ENCODE results near the gene PRDM16. TPM values are rescaled to one million over a fixed set of nuclear protein-coding genes. Genes with fewer than 3 reads are reported as not detected.

The PRDM16 gene
- total RNA-seq, 4 donors from 2014 or later = 0.19 to 1.6 (median 0.36) TPM

GRCh38 chr1:3378411-3379208 is 309.6 kb downstream of the PRDM16 start:
- Histone ChIP-seq H3K4me1 (no peaks in the 10 kb centered on the region), H3K4me3 (no peak overlapping the region), H3K27ac (no peak overlapping the region), H3K36me3 (no peaks in the 10 kb centered on the region), H3K27me3 (peaks cover 44% of the 10 kb centered on the region), H3K9me3 (no peaks in the 10 kb centered on the region)
- DNase-seq (ENCODE audit: low spot score in 2 of 2) = no peak
- TF ChIP-seq POLR2AphosphoS5 (IDR thresholded peaks at IDR 0.05) = no peak
- no peak for TF ChIP-seq EP300 (IDR thresholded peaks at IDR 0.05)
- TF ChIP-seq CTCF (IDR thresholded peaks at IDR 0.05) = no peak
- 78% methylated on average over 5 of the region's 17 CpGs for WGBS

- no peak for TF ChIP-seq EP300 (IDR thresholded peaks at IDR 0.05)
- no peak for TF ChIP-seq CTCF (IDR thresholded peaks at IDR 0.05)
- no peak for TF ChIP-seq POLR2A (IDR thresholded peaks at IDR 0.05)
- TF ChIP-seq POLR2AphosphoS5 (IDR thresholded peaks at IDR 0.05) = no peak
- Histone ChIP-seq H3K4me1 (no peaks in the 10 kb centered on the region), H3K9me3 (no peaks in the 10 kb centered on the region), H3K4me3 (no peak overlapping the region), H3K36me3 (no peaks in the 10 kb centered on the region), H3K27ac (no peak overlapping the region), H3K27me3 (peaks cover 38% of the 10 kb centered on the region)
- no peak for DNase-seq (ENCODE audit: low spot score in 2 of 2)
- 67% methylated on average over 5 of the region's 6 CpGs for WGBS
Observed at GRCh38 chr1:3379934-3380333, 310.9 kb downstream of the PRDM16 start.

- no peaks in the 10 kb centered on the region for H3K4me1 ChIP-seq
- H3K36me3 ChIP-seq = no peaks in the 10 kb centered on the region
- no peak for DNase-seq (ENCODE audit: low spot score in 2 of 2)
- no peaks in the 10 kb centered on the region for H3K9me3 ChIP-seq
- H3K27ac ChIP-seq = no peak overlapping the region
- no peak overlapping the region for H3K4me3 ChIP-seq
- TF ChIP-seq CTCF (IDR thresholded peaks at IDR 0.05) (no peak), POLR2A (IDR thresholded peaks at IDR 0.05) (no peak), EP300 (IDR thresholded peaks at IDR 0.05) (no peak), POLR2AphosphoS5 (IDR thresholded peaks at IDR 0.05) (no peak)
- peaks cover 38% of the 10 kb centered on the region for H3K27me3 ChIP-seq
- WGBS = 67% methylated on average over 9 of the region's 11 CpGs
Observed at GRCh38 chr1:3380469-3380868, 311.5 kb downstream of the PRDM16 start.

GRCh38 chr1:3381901-3382300 is 312.9 kb downstream of the PRDM16 start:
- Histone ChIP-seq H3K36me3 (no peaks in the 10 kb centered on the region), H3K27me3 (peaks cover 40% of the 10 kb centered on the region), H3K9me3 (no peaks in the 10 kb centered on the region), H3K27ac (no peak overlapping the region), H3K4me3 (no peak overlapping the region), H3K4me1 (no peaks in the 10 kb centered on the region)
- 74% methylated on average over 6 of the region's 10 CpGs for WGBS
- DNase-seq (ENCODE audit: low spot score in 2 of 2) = no peak
- no peak for TF ChIP-seq EP300 (IDR thresholded peaks at IDR 0.05)
- no peak for TF ChIP-seq POLR2A (IDR thresholded peaks at IDR 0.05)
- no peak for TF ChIP-seq CTCF (IDR thresholded peaks at IDR 0.05)
- no peak for TF ChIP-seq POLR2AphosphoS5 (IDR thresholded peaks at IDR 0.05)

GRCh38 chr1:3382326-3383057 is 313.5 kb downstream of the PRDM16 start:
- TF ChIP-seq POLR2AphosphoS5 (IDR thresholded peaks at IDR 0.05) (no peak), POLR2A (IDR thresholded peaks at IDR 0.05) (no peak), EP300 (IDR thresholded peaks at IDR 0.05) (no peak), CTCF (IDR thresholded peaks at IDR 0.05) (no peak)
- Histone ChIP-seq H3K4me1 (no peaks in the 10 kb centered on the region), H3K36me3 (no peaks in the 10 kb centered on the region), H3K9me3 (no peaks in the 10 kb centered on the region), H3K27me3 (peaks cover 41% of the 10 kb centered on the region), H3K4me3 (no peak overlapping the region), H3K27ac (no peak overlapping the region)
- 93% methylated on average over 6 of the region's 14 CpGs for WGBS
- DNase-seq (ENCODE audit: low spot score in 2 of 2) = no peak
